Endodermal cell (in vitro differentiated cells): Measurements from ENCODE around the gene MED13L. TPM values are rescaled to one million over a fixed set of nuclear protein-coding genes. Genes with fewer than 3 reads are reported as not detected.

Experiments used
- DNase-seq: peaks from one replicate; pipeline ENCODE4 v3.0.0-alpha.2; 2017
- H3K27ac ChIP-seq: 2 replicates; pipeline ENCODE4 v1.5.1; 2013; ENCODE audit warnings: mild to moderate bottlenecking, low read depth, low read length, moderate library complexity
- H3K27me3 ChIP-seq: 2 replicates; pipeline ENCODE4 v1.6.1; 2013; ENCODE audit warnings: mild to moderate bottlenecking, low read length, moderate library complexity; ENCODE audit not compliant: insufficient read depth, control insufficient read depth, poor library complexity, severe bottlenecking
- H3K36me3 ChIP-seq: 2 replicates; pipeline ENCODE4 v1.7.0; 2013; ENCODE audit warnings: mild to moderate bottlenecking, low read length, moderate library complexity; ENCODE audit not compliant: control insufficient read depth, insufficient read depth
- H3K4me1 ChIP-seq: one replicate; pipeline ENCODE4 v1.7.0; 2013; ENCODE audit warnings: low read length; ENCODE audit not compliant: control insufficient read depth, insufficient read depth
- H3K4me3 ChIP-seq: 2 replicates; pipeline ENCODE4 v1.5.1; 2013; ENCODE audit warnings: mild to moderate bottlenecking, low read length, moderate library complexity
- H3K9ac ChIP-seq: 2 replicates; pipeline ENCODE4 v1.6.1; 2013; ENCODE audit warnings: mild to moderate bottlenecking, low read length, moderate library complexity; ENCODE audit not compliant: poor library complexity, severe bottlenecking; ENCODE audit errors: extremely low read depth
- H3K9me3 ChIP-seq: 2 replicates; pipeline ENCODE4 v1.6.1; 2013; ENCODE audit warnings: mild to moderate bottlenecking, low read length, moderate library complexity; ENCODE audit not compliant: control insufficient read depth
- H3K27ac Mint-ChIP-seq: 2 replicates; pipeline ENCODE4 v1.8.0; 2020; ENCODE audit warnings: mixed read lengths
- H3K27me3 Mint-ChIP-seq: 2 replicates; pipeline ENCODE4 v1.8.0; 2021; ENCODE audit warnings: mild to moderate bottlenecking, mixed read lengths; ENCODE audit not compliant: insufficient read depth
- H3K36me3 Mint-ChIP-seq: 2 replicates; pipeline ENCODE4 v1.8.0; 2020; ENCODE audit warnings: low read depth, mixed read lengths
- H3K4me1 Mint-ChIP-seq: 2 replicates; pipeline ENCODE4 v1.8.0; 2020; ENCODE audit warnings: mixed read lengths
- H3K4me3 Mint-ChIP-seq: 2 replicates; pipeline ENCODE4 v1.8.0; 2020; ENCODE audit warnings: mild to moderate bottlenecking, moderate library complexity, mixed read lengths
- H3K9me3 Mint-ChIP-seq: 2 replicates; pipeline ENCODE4 v1.8.0; 2020; ENCODE audit warnings: mild to moderate bottlenecking, mixed read lengths
- WGBS, 2 experiments: methylation state at CpG; one replicate each; pipeline versions ENCODE4 v1.1.5 to v1.1.7; 2013; ENCODE audit warnings: missing lambda C conversion rate in 2 of 2, mixed read lengths in 1 of 2; ENCODE audit not compliant: insufficient coverage in 1 of 2, insufficient read length in 1 of 2; 5-methylcytosine and 5-hydroxymethylcytosine counted together
- total RNA-seq, 2 donors: library from RNA; stranded (reverse); fragmentation: NEBNext Ultra II Directional in 1 of 2; extraction: Animal tissue kit (Norgen Biotek cat#: 25700) in 1 of 2; gene quantifications; 2 replicates in 1 of 2; 3 replicates in 1 of 2; pipeline ENCODE4 v1.2.1, GENCODE V29; 2021
- TF ChIP-seq, protein P1 (sequence below): fragments of 200-600 bp; sonication (generic); conservative IDR thresholded peaks from 2 replicates; pipeline ENCODE4 v1.5.0; 2021; ENCODE audit warnings: antibody characterized with exemption, mild to moderate bottlenecking

Gene MED13L
- total RNA-seq, 2 donors from 2014 or later = 101 to 111 TPM

DNA sequence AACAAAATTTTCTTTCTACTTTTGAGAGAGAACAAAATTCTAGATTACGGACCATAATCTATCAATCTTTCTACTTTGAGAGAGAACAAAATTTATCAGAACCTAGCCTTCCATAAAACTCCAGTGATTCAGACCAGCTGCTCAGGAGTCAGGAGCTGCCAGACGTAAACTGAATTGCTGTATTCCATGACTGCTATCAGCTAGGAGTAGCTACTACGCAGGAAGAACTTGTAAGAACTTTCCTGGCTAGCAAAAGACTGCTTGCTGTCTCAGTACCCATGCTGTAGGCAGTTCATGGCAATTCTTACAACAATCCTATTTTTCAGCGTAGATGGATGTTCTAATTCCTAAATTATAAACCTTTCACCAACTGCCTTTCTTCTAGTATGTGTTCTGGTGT is 73.3 kb downstream of the MED13L start:
- Mint-ChIP-seq H3K27me3 (no peaks in the 10 kb centered on the region), H3K4me1 (peaks cover 32% of the 10 kb centered on the region), H3K9me3 (no peaks in the 10 kb centered on the region), H3K27ac (peak overlapping the region; percentile 14), H3K4me3 (no peak overlapping the region), H3K36me3 (no peaks in the 10 kb centered on the region)
- Histone ChIP-seq H3K4me1 (peaks cover 3% of the 10 kb centered on the region), H3K9me3 (no peaks in the 10 kb centered on the region), H3K9ac (no peak overlapping the region), H3K27me3 (no peaks in the 10 kb centered on the region), H3K27ac (no peak overlapping the region), H3K4me3 (no peak overlapping the region), H3K36me3 (peaks cover 14% of the 10 kb centered on the region)
- DNase-seq = no peak
- TF ChIP-seq, protein P1, sequence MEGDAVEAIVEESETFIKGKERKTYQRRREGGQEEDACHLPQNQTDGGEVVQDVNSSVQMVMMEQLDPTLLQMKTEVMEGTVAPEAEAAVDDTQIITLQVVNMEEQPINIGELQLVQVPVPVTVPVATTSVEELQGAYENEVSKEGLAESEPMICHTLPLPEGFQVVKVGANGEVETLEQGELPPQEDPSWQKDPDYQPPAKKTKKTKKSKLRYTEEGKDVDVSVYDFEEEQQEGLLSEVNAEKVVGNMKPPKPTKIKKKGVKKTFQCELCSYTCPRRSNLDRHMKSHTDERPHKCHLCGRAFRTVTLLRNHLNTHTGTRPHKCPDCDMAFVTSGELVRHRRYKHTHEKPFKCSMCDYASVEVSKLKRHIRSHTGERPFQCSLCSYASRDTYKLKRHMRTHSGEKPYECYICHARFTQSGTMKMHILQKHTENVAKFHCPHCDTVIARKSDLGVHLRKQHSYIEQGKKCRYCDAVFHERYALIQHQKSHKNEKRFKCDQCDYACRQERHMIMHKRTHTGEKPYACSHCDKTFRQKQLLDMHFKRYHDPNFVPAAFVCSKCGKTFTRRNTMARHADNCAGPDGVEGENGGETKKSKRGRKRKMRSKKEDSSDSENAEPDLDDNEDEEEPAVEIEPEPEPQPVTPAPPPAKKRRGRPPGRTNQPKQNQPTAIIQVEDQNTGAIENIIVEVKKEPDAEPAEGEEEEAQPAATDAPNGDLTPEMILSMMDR = no peak
- WGBS, 2 experiments = 94 to 100% methylated on average over 3 to 4 of the region's 4 CpGs

DNA sequence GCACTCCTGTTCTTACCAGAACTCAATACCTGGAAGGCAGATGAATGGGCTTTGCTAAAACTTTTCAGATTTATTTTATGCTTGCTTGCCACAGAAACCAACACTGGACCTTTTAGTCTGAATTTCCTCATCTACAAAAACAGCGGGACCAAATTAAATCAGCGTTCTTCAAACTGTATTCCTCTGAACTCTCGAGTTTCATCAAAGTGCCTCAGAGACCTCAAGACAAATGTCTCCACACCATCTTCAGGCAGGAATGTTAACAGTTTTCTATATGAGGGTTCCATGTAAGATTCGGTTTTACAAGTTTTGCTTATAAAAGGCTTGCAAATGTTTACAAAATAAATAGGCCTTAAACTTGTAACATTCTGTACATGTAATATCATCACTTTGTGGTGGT is 74.6 kb downstream of the MED13L start:
- H3K36me3 ChIP-seq = peaks cover 14% of the 10 kb centered on the region
- Mint-ChIP-seq H3K4me1 (peaks cover 32% of the 10 kb centered on the region), H3K36me3 (no peaks in the 10 kb centered on the region), H3K9me3 (no peaks in the 10 kb centered on the region), H3K27me3 (no peaks in the 10 kb centered on the region), H3K27ac (peak overlapping the region; percentile 33), H3K4me3 (no peak overlapping the region)
- TF ChIP-seq, protein P1 = peak; percentile 53
- H3K4me1 ChIP-seq = peaks cover 3% of the 10 kb centered on the region
- no peaks in the 10 kb centered on the region for H3K27me3 ChIP-seq
- no peak for DNase-seq
- no peak overlapping the region for H3K4me3 ChIP-seq
- H3K9ac ChIP-seq = no peak overlapping the region
- 88 to 100% methylated on average over 2 to 3 of the region's 4 CpGs for WGBS, 2 experiments
- H3K27ac ChIP-seq = no peak overlapping the region
- H3K9me3 ChIP-seq = no peaks in the 10 kb centered on the region

DNA sequence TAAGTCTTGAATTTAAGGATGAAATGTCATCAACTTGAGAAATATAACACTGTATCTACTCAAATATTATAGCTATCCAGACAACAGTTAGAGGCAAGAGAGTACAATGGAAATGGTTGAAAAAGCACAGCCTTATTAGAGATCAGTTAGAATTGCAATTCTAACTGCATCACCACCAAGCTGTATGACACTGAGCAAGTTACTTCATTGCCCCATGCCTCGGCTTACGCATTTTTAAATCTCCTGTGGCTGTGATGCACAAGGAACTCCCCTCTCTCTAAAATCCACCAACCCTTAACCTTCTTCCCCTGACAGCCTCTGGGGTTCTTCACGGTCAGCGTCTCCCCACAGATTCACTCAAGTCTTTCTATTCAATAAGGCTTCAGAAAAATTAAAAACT is 75.1 kb downstream of the MED13L start:
- H3K4me1 ChIP-seq = peaks cover 3% of the 10 kb centered on the region
- 67 to 88% methylated on average over 2 to 4 of the region's 4 CpGs for WGBS, 2 experiments
- peak; percentile 52 for DNase-seq
- no peaks in the 10 kb centered on the region for H3K9me3 ChIP-seq
- Mint-ChIP-seq H3K4me3 (no peak overlapping the region), H3K4me1 (peaks cover 32% of the 10 kb centered on the region), H3K9me3 (no peaks in the 10 kb centered on the region), H3K36me3 (no peaks in the 10 kb centered on the region), H3K27ac (peak overlapping the region; percentile 33), H3K27me3 (no peaks in the 10 kb centered on the region)
- no peak overlapping the region for H3K4me3 ChIP-seq
- H3K9ac ChIP-seq = no peak overlapping the region
- H3K36me3 ChIP-seq = peaks cover 14% of the 10 kb centered on the region
- no peak overlapping the region for H3K27ac ChIP-seq
- TF ChIP-seq, protein P1 = no peak
- H3K27me3 ChIP-seq = no peaks in the 10 kb centered on the region
